CD4-positive, alpha-beta memory T cell (primary cell): ENCODE data around the gene DHX36. TPM values are rescaled to one million over a fixed set of nuclear protein-coding genes. Genes with fewer than 3 reads are reported as not detected.

Experiments used
- CTCF ChIA-PET: fragments of 350-600 bp; sonication (Branson Sonifier 250); formaldehyde crosslinking; loops from one replicate; lab custom pipeline; 2021; ENCODE audit warnings: inconsistent platforms; ENCODE audit not compliant: partially characterized antibody; lab: Charles Lee
- POLR2A ChIA-PET: fragments of 350-600 bp; sonication (Branson Sonifier 250); formaldehyde crosslinking; loops from one replicate; lab custom pipeline; 2021; ENCODE audit not compliant: partially characterized antibody; lab: Charles Lee
- DNase-seq, 5 donors: peaks; one replicate each; pipeline versions ENCODE4 v3.0.0 to v3.0.0-alpha.2; 2020 to 2022; ENCODE audit warnings: mixed read lengths in 1 of 5
- H3K27ac ChIP-seq: one replicate; pipeline ENCODE4 v1.7.0; 2013; ENCODE audit warnings: low read depth, low read length
- H3K27me3 ChIP-seq: 2 replicates; pipeline ENCODE4 v1.7.0; 2013; ENCODE audit warnings: mild to moderate bottlenecking, low read length, moderate library complexity; ENCODE audit not compliant: insufficient read depth
- H3K36me3 ChIP-seq: 2 replicates; pipeline ENCODE4 v1.7.0; 2013; ENCODE audit warnings: mild to moderate bottlenecking, low read length, moderate library complexity; ENCODE audit not compliant: insufficient read depth
- H3K4me1 ChIP-seq: 2 replicates; pipeline ENCODE4 v1.7.0; 2013; ENCODE audit warnings: mild to moderate bottlenecking, low read length, moderate library complexity; ENCODE audit not compliant: insufficient read depth
- H3K4me3 ChIP-seq, 2 donors: one replicate each; pipeline ENCODE4 v1.7.0; 2013; ENCODE audit warnings: low read length in 2 of 2, mild to moderate bottlenecking in 1 of 2
- H3K9me3 ChIP-seq, 2 donors: one replicate each; pipeline ENCODE4 v1.7.0; 2013; ENCODE audit warnings: low read length in 2 of 2, control low read depth in 1 of 2; ENCODE audit not compliant: control insufficient read depth in 1 of 2
- H3K27ac Mint-ChIP-seq, 7 donors: one replicate each; pipeline ENCODE4 v1.8.0; 2020 to 2021; ENCODE audit warnings: mixed read lengths in 7 of 7, mild to moderate bottlenecking in 6 of 7, inconsistent platforms in 3 of 7, moderate library complexity in 3 of 7
- H3K27me3 Mint-ChIP-seq, 2 donors: one replicate each; pipeline ENCODE4 v1.8.0; 2020 to 2021; ENCODE audit warnings: mixed read lengths in 2 of 2
- H3K36me3 Mint-ChIP-seq, 2 donors: one replicate each; pipeline ENCODE4 v1.8.0; 2020 to 2021; ENCODE audit warnings: mixed read lengths in 2 of 2, inconsistent platforms in 1 of 2, mild to moderate bottlenecking in 1 of 2
- H3K4me1 Mint-ChIP-seq, 4 donors: one replicate each; pipeline ENCODE4 v1.8.0; 2020 to 2021; ENCODE audit warnings: mixed read lengths in 4 of 4, mild to moderate bottlenecking in 1 of 4
- H3K4me3 Mint-ChIP-seq, 8 donors: one replicate each; pipeline ENCODE4 v1.8.0; 2020 to 2021; ENCODE audit warnings: mixed read lengths in 8 of 8, mild to moderate bottlenecking in 7 of 8, moderate library complexity in 6 of 8, inconsistent platforms in 3 of 8
- H3K9me3 Mint-ChIP-seq, 8 donors: one replicate each; pipeline ENCODE4 v1.8.0; 2020 to 2021; ENCODE audit warnings: mixed read lengths in 8 of 8, mild to moderate bottlenecking in 5 of 8, inconsistent platforms in 3 of 8, moderate library complexity in 1 of 8
- intact Hi-C: fragments of 100-400 bp; cut with micrococcal nuclease; formaldehyde crosslinking; loops from one replicate; pipeline ENCODE4 v1.15.1; 2023
- polyA plus RNA-seq, 2 donors: library from polyadenylated mRNA; unstranded; fragments of 300-500 nt; fragmentation: Illumina TruSeq; gene quantifications; one replicate each; pipeline ENCODE4 v1.2.3, GENCODE V29; 2021
- total RNA-seq, 2 experiments: library from RNA; stranded (reverse); gene quantifications; one replicate each; pipeline ENCODE4 v1.2.3, GENCODE V29; 2021

DHX36 gene
- total and polyA plus RNA-seq, 4 experiments from 2014 or later = 10.8 to 101 (median 57.3) TPM

GRCh38 chr3:154345422-154346122, 21.3 kb upstream of the DHX36 start:
- H3K4me1 ChIP-seq = no peaks in the 10 kb centered on the region
- H3K9me3 ChIP-seq = no peaks in the 10 kb centered on the region
- H3K27ac Mint-ChIP-seq = no peak overlapping the region

GRCh38 chr3:154338570-154338969, 14.3 kb upstream of the DHX36 start:
- H3K27ac ChIP-seq = no peak overlapping the region
- Mint-ChIP-seq H3K4me3 (no peak overlapping the region), H3K27me3 (peaks cover 9 to 16% of the 10 kb centered on the region in 2 donors), H3K9me3 (no peaks in the 10 kb centered on the region), H3K4me1 (no peaks in the 10 kb centered on the region), H3K36me3 (no peaks in the 10 kb centered on the region), H3K27ac (no peak overlapping the region)
- no peaks in the 10 kb centered on the region for H3K27me3 ChIP-seq
- H3K4me3 ChIP-seq = no peak overlapping the region
- intact Hi-C loops = no loop called here
- DNase-seq = no peak
- no peaks in the 10 kb centered on the region for H3K36me3 ChIP-seq
- no peaks in the 10 kb centered on the region for H3K9me3 ChIP-seq
- no peaks in the 10 kb centered on the region for H3K4me1 ChIP-seq
- ChIA-PET CTCF (no interaction called here), POLR2A (no interaction called here)

More at GRCh38 chr3:154345422-154346122, 21.3 kb upstream of the DHX36 start:
- Mint-ChIP-seq H3K36me3 (no peaks in the 10 kb centered on the region), H3K9me3 (no peaks in the 10 kb centered on the region), H3K4me3 (no peak overlapping the region), H3K27me3 (peaks cover 11 to 14% of the 10 kb centered on the region in 2 donors), H3K4me1 (no peaks in the 10 kb centered on the region)
- POLR2A ChIA-PET = no interaction called here
- H3K27ac ChIP-seq = no peak overlapping the region
- H3K4me3 ChIP-seq = no peak overlapping the region
- CTCF ChIA-PET = no interaction called here
- H3K36me3 ChIP-seq = no peaks in the 10 kb centered on the region
- H3K27me3 ChIP-seq = no peaks in the 10 kb centered on the region
- intact Hi-C loops = no loop called here
- no peak for DNase-seq

- no peaks in the 10 kb centered on the region for H3K4me1 Mint-ChIP-seq
- H3K27ac ChIP-seq = no peak overlapping the region
- H3K4me3 ChIP-seq = no peak overlapping the region
- no peaks in the 10 kb centered on the region for H3K9me3 ChIP-seq
- no peaks in the 10 kb centered on the region for H3K36me3 Mint-ChIP-seq
- peaks cover 6 to 17% of the 10 kb centered on the region in 2 donors for H3K27me3 Mint-ChIP-seq
- POLR2A ChIA-PET = no interaction called here
- H3K27me3 ChIP-seq = no peaks in the 10 kb centered on the region
- intact Hi-C loops = no loop called here
- DNase-seq = no peak
- no peaks in the 10 kb centered on the region for H3K4me1 ChIP-seq
- H3K36me3 ChIP-seq = no peaks in the 10 kb centered on the region
- no peak overlapping the region for H3K4me3 Mint-ChIP-seq
- CTCF ChIA-PET = no interaction called here
- no peaks in the 10 kb centered on the region for H3K9me3 Mint-ChIP-seq
- no peak overlapping the region for H3K27ac Mint-ChIP-seq
Measured at GRCh38 chr3:154338008-154338407, 13.7 kb upstream of the DHX36 start.

GRCh38 chr3:154334973-154335420, 10.7 kb upstream of the DHX36 start:
- Mint-ChIP-seq H3K9me3 (no peaks in the 10 kb centered on the region), H3K4me1 (no peaks in the 10 kb centered on the region), H3K36me3 (no peaks in the 10 kb centered on the region), H3K27ac (no peak overlapping the region), H3K4me3 (no peak overlapping the region), H3K27me3 (peaks cover 2 to 16% of the 10 kb centered on the region in 2 donors)
- Histone ChIP-seq H3K9me3 (no peaks in the 10 kb centered on the region), H3K27ac (no peak overlapping the region), H3K36me3 (no peaks in the 10 kb centered on the region), H3K4me3 (no peak overlapping the region), H3K27me3 (no peaks in the 10 kb centered on the region), H3K4me1 (no peaks in the 10 kb centered on the region)
- ChIA-PET CTCF (interaction anchor here (1.0 to 1.5 kb wide), 3 partner anchors 10 to 1369 kb away, joined by 3 to 5 read pairs (median 5); no protein-coding TSS in a partner anchor), POLR2A (no interaction called here)
- peak in 4 of 5 donors; percentile 16 to 37 (median 30) for DNase-seq
- intact Hi-C loops = no loop called here

- Mint-ChIP-seq H3K4me1 (peaks cover 5 to 20% (median 7%) of the 10 kb centered on the region in 4 donors), H3K27me3 (peaks cover 2 to 4% of the 10 kb centered on the region in 2 donors), H3K27ac (no peak overlapping the region), H3K9me3 (no peaks in the 10 kb centered on the region), H3K4me3 (no peak overlapping the region), H3K36me3 (peaks cover 0 to 15% of the 10 kb centered on the region in 2 donors)
- H3K9me3 ChIP-seq = no peaks in the 10 kb centered on the region
- intact Hi-C loops = loop anchor here (10.0 kb wide), 1 partner anchor 703 kb away; no protein-coding TSS in a partner anchor
- no peaks in the 10 kb centered on the region for H3K36me3 ChIP-seq
- H3K4me3 ChIP-seq = no peak overlapping the region
- POLR2A ChIA-PET = no interaction called here
- no peaks in the 10 kb centered on the region for H3K27me3 ChIP-seq
- no peak for DNase-seq
- H3K27ac ChIP-seq = no peak overlapping the region
- H3K4me1 ChIP-seq = peaks cover 11% of the 10 kb centered on the region
- CTCF ChIA-PET = interaction anchor here (1.0 to 1.5 kb wide), 2 partner anchors 9 to 15 kb away, joined by 3 to 4 read pairs; no protein-coding TSS in a partner anchor
Measured at GRCh38 chr3:154327871-154328270, 3.6 kb upstream of the DHX36 start.

GRCh38 chr3:154324919-154325318, 632 bp upstream of the DHX36 start:
- CTCF ChIA-PET = interaction anchor here (1.3 to 1.5 kb wide), 3 partner anchors 10 to 1481 kb away, joined by 5 read pairs; partner anchors contain the start of gene C3orf33
- intact Hi-C loops = loop anchor here (1.0 to 10.0 kb wide), 5 partner anchors 203 to 1547 kb away; partner anchors contain the start of genes ARHGEF26, GMPS, RAP2B and SLC33A1
- Mint-ChIP-seq H3K36me3 (peaks cover 8 to 18% of the 10 kb centered on the region in 2 donors), H3K4me1 (peaks cover 9 to 20% (median 14%) of the 10 kb centered on the region in 4 donors), H3K27me3 (peaks cover 0 to 2% of the 10 kb centered on the region in 2 donors), H3K9me3 (no peaks in the 10 kb centered on the region), H3K27ac (peak overlapping the region; percentile 99 to 100 (median 99)), H3K4me3 (peak overlapping the region in 7 of 8 donors; percentile 95 to 99 (median 98))
- Histone ChIP-seq H3K4me1 (peaks cover 41% of the 10 kb centered on the region), H3K9me3 (no peaks in the 10 kb centered on the region), H3K27me3 (no peaks in the 10 kb centered on the region), H3K4me3 (peak overlapping the region; percentile 86 to 89), H3K36me3 (no peaks in the 10 kb centered on the region), H3K27ac (peak overlapping the region; percentile 89)
- POLR2A ChIA-PET = interaction anchor here (1.1 to 1.3 kb wide), 2 partner anchors 14 to 1164 kb away, joined by 3 to 4 read pairs; no protein-coding TSS in a partner anchor
- DNase-seq = no peak

GRCh38 chr3:154316974-154317767, 7.1 kb downstream of the DHX36 start:
- Histone ChIP-seq H3K36me3 (peaks cover 24% of the 10 kb centered on the region), H3K9me3 (no peaks in the 10 kb centered on the region), H3K27ac (peak overlapping the region; percentile 8), H3K27me3 (no peaks in the 10 kb centered on the region), H3K4me3 (no peak overlapping the region), H3K4me1 (peaks cover 62% of the 10 kb centered on the region)
- Mint-ChIP-seq H3K27ac (peak overlapping the region in 6 of 7 donors; percentile 2 to 81 (median 66)), H3K36me3 (peaks cover 37 to 49% of the 10 kb centered on the region in 2 donors), H3K9me3 (no peaks in the 10 kb centered on the region), H3K4me1 (peaks cover 5 to 31% (median 21%) of the 10 kb centered on the region in 4 donors), H3K4me3 (peak overlapping the region in 5 of 8 donors; percentile 2 to 68 (median 35)), H3K27me3 (no peaks in the 10 kb centered on the region)
- ChIA-PET CTCF (no interaction called here), POLR2A (no interaction called here)
- intact Hi-C loops = no loop called here
- DNase-seq = no peak
